Body of pancreas (tissue), 4 donors: ENCODE data around the gene PTPN14. TPM values are rescaled to one million over a fixed set of nuclear protein-coding genes. Genes with fewer than 3 reads are reported as not detected.

Experiments
- ATAC-seq: fragments of 150-250 bp; one replicate; pipeline ENCODE4 v1.9.1; 2016
- DNase-seq, 4 donors: peaks; one replicate each; pipeline ENCODE4 v3.0.0-alpha.2; 2019
- H3K27ac ChIP-seq, 4 donors: fragments of 200-600 bp; sonication (generic); 1 replicate in 3 of 4; 2 replicates in 1 of 4; pipeline versions ENCODE4 v1.5.1 to v1.6.1; 2016 to 2019; ENCODE audit warnings: mild to moderate bottlenecking in 1 of 4, mixed read lengths in 1 of 4, moderate library complexity in 1 of 4
- H3K27me3 ChIP-seq, 2 donors: fragments of 200-600 bp; sonication (generic); one replicate each; pipeline ENCODE4 v1.6.0; 2016; ENCODE audit warnings: mild to moderate bottlenecking in 1 of 2
- H3K36me3 ChIP-seq, 2 donors: fragments of 200-600 bp; sonication (generic); replicated peaks in 1 of 2; 2 replicates each; pipeline ENCODE4 v1.5.1; 2016; ENCODE audit warnings: low read depth in 2 of 2; ENCODE audit not compliant: insufficient read depth in 1 of 2
- H3K4me1 ChIP-seq: fragments of 200-600 bp; sonication (generic); one replicate; pipeline ENCODE4 v1.6.0; 2016
- H3K4me3 ChIP-seq, 2 donors: fragments of 200-600 bp; sonication (generic); 1 replicate in 1 of 2; 2 replicates in 1 of 2; pipeline ENCODE4 v1.5.1; 2016 to 2019
- H3K9me3 ChIP-seq, 3 donors: fragments of 200-600 bp; sonication (generic); 1 replicate in 2 of 3; 2 replicates in 1 of 3; pipeline ENCODE4 v1.5.1; 2016
- CTCF ChIP-seq, 7 experiments: fragments of 450-650 bp in 4 of 7; fragments of 200-600 bp in 3 of 7; sonication (generic) in 3 of 7; IDR thresholded peaks; one replicate each; pipeline ENCODE4 v1.5.1; 2016 to 2019; ENCODE audit warnings: antibody characterized with exemption in 7 of 7
- POLR2A ChIP-seq, 3 donors: fragments of 450-650 bp; IDR thresholded peaks; one replicate each; pipeline ENCODE4 v1.6.1; 2016; ENCODE audit warnings: antibody characterized with exemption in 3 of 3, mild to moderate bottlenecking in 2 of 3
- WGBS, 2 donors: methylation state at CpG; one replicate each; pipeline ENCODE4 v1.1.5; 2017; 5-methylcytosine and 5-hydroxymethylcytosine counted together
- intact Hi-C: fragments of 100-400 bp; cut with DNase I; formaldehyde crosslinking; loops from one replicate; pipeline ENCODE4 v1.15.1; 2023
- total RNA-seq, 2 donors: library from RNA; depleted of rRNA; stranded (reverse); fragments of >200 nt; gene quantifications; one replicate each; pipeline ENCODE4 v1.1.0, GENCODE V29; 2016

Gene PTPN14
- total RNA-seq, 2 donors from 2014 or later: 10.5 to 18.7 TPM

GRCh38 chr1:214360525-214361164 lies 190.8 kb downstream of the PTPN14 start:
- Histone ChIP-seq H3K4me1 (no peaks in the 10 kb centered on the region), H3K27ac (no peak overlapping the region), H3K36me3 (peaks cover 0 to 8% of the 10 kb centered on the region in 2 donors), H3K4me3 (no peak overlapping the region), H3K27me3 (no peaks in the 10 kb centered on the region), H3K9me3 (no peaks in the 10 kb centered on the region)
- intact Hi-C loops: no loop called here
- TF ChIP-seq POLR2A (IDR thresholded peaks at IDR 0.05): no peak
- no peak for TF ChIP-seq CTCF (IDR thresholded peaks at IDR 0.05)
- ATAC-seq (no peak), DNase-seq (no peak)
- 69 to 77% methylated on average over 3 of the region's 3 CpGs for WGBS, 2 donors

DNA sequence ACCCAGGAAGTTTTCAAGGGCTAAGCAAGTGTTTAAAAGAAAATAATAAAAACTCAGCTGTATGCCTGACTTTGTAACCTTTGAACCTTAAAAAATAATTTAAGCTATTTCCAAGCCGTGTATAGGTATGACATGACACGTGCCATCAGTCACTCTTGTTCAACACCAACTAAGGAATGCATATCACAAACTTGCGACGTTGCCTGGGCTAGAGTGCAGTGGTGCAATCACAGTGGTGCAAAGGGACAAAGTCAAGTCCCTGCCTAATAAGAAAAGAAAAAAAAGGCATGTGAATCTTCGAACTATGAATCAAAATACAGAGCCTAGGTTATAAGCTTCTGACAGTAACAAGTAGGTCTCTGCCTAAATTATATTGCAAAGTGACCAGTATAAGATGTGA lies 191.3 kb downstream of the PTPN14 start:
- Histone ChIP-seq H3K36me3 (peaks cover 0 to 9% of the 10 kb centered on the region in 2 donors), H3K27me3 (no peaks in the 10 kb centered on the region), H3K9me3 (no peaks in the 10 kb centered on the region), H3K4me3 (no peak overlapping the region), H3K27ac (no peak overlapping the region), H3K4me1 (no peaks in the 10 kb centered on the region)
- TF ChIP-seq CTCF (IDR thresholded peaks at IDR 0.05) (no peak), POLR2A (IDR thresholded peaks at IDR 0.05) (no peak)
- ATAC-seq: no peak
- intact Hi-C loops: no loop called here
- WGBS, 2 donors: 79 to 81% methylated on average over 5 of the region's 5 CpGs
- no peak for DNase-seq

DNA sequence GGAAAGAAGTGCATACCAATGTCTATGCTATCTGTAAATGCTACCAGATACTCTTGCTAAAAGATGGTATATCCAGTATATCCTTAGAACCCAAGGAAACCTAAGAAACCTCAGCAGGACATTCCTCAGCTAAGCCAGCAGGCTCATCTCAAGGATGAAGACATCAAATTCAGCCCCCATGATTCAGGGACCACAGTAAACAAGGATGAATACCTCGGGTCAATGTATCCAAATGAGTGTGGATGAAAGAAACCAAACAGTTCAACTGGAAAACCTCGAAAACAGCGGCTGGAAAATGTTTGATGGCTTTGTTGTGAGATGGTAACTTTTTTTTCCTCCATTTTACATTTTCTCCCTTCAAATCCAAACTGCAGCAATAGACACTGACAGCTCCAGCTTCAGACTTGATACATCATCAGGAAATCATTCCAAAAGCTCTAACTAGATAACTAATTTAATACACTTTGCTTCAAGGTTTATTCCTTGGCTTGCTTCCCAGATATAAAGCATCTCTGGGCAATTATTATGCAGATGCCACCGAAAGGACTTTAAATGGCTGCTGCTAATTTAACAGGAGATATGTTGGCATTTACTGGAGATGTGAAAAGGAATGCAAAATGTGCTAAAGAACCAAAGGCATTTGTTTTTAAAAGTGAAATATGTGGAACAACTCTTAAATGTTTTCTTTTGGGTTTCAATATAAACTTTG lies 196.8 kb downstream of the PTPN14 start:
- H3K27me3 ChIP-seq: no peaks in the 10 kb centered on the region
- no peaks in the 10 kb centered on the region for H3K9me3 ChIP-seq
- ATAC-seq (no peak), DNase-seq (no peak)
- peaks cover 0 to 7% of the 10 kb centered on the region in 2 donors for H3K36me3 ChIP-seq
- intact Hi-C loops: no loop called here
- WGBS, 2 donors: 74 to 80% methylated on average over 4 of the region's 4 CpGs
- H3K27ac ChIP-seq: no peak overlapping the region
- H3K4me3 ChIP-seq: no peak overlapping the region
- no peak for TF ChIP-seq CTCF (IDR thresholded peaks at IDR 0.05)
- TF ChIP-seq POLR2A (IDR thresholded peaks at IDR 0.05): no peak
- H3K4me1 ChIP-seq: no peaks in the 10 kb centered on the region

GRCh38 chr1:214352838-214353237 lies 198.6 kb downstream of the PTPN14 start:
- Histone ChIP-seq H3K9me3 (no peaks in the 10 kb centered on the region), H3K4me1 (no peaks in the 10 kb centered on the region), H3K27me3 (no peaks in the 10 kb centered on the region), H3K4me3 (no peak overlapping the region), H3K27ac (no peak overlapping the region), H3K36me3 (peaks cover 0 to 6% of the 10 kb centered on the region in 2 donors)
- TF ChIP-seq POLR2A (IDR thresholded peaks at IDR 0.05): no peak
- TF ChIP-seq CTCF (IDR thresholded peaks at IDR 0.05): no peak
- ATAC-seq: no peak
- 85 to 90% methylated on average over 4 of the region's 4 CpGs for WGBS, 2 donors
- no peak for DNase-seq
- intact Hi-C loops: no loop called here
